HG03139 (cell line): ENCODE results near the gene PSMD3.
"Not testable (repeated sequence)": the region's sequence is repeated elsewhere in the genome, so short reads cannot be mapped to it uniquely, and the experiment has no call there.

Source experiments
- ATAC-seq: cut with Tn5 transposase; IDR thresholded peaks from one replicate; pipeline ENCODE4 v1.9.1; 2021; ENCODE audit not compliant: unreplicated experiment

Gene PSMD3

GRCh38 chr17:39980351-39981206 lies at the start of gene PSMD3:
TSS of gene PSMD3 (plus strand) at chr17:39980807. CDS start at chr17:39980971, 164 bp downstream.
- ATAC-seq = peak; percentile 88

- no peak for ATAC-seq
Observed at GRCh38 chr17:39933912-39934311, 46.7 kb upstream of the PSMD3 start.

GRCh38 chr17:39934324-39934723 lies 46.3 kb upstream of the PSMD3 start:
- ATAC-seq = no peak

- ATAC-seq = no peak
Observed at GRCh38 chr17:39935909-39936308, 44.7 kb upstream of the PSMD3 start.

- no peak for ATAC-seq
Observed at GRCh38 chr17:39937447-39937846, 43.2 kb upstream of the PSMD3 start.

GRCh38 chr17:39938140-39938869 lies 42.3 kb upstream of the PSMD3 start:
- ATAC-seq = no peak

GRCh38 chr17:39939106-39939505 lies 41.5 kb upstream of the PSMD3 start:
- no peak for ATAC-seq

GRCh38 chr17:39939588-39940419 lies 40.8 kb upstream of the PSMD3 start:
- ATAC-seq = no peak

GRCh38 chr17:39943702-39944392 lies 36.8 kb upstream of the PSMD3 start:
- ATAC-seq = no peak

GRCh38 chr17:39944393-39944711 lies 36.3 kb upstream of the PSMD3 start:
- no peak for ATAC-seq

GRCh38 chr17:39946551-39947330 lies 33.9 kb upstream of the PSMD3 start:
- no peak for ATAC-seq

GRCh38 chr17:39948489-39948828 lies 32.1 kb upstream of the PSMD3 start:
- ATAC-seq = not testable (repeated sequence)

- ATAC-seq = no peak
Observed at GRCh38 chr17:39949028-39949427, 31.6 kb upstream of the PSMD3 start.

- ATAC-seq = no peak
Observed at GRCh38 chr17:39950871-39951348, 29.7 kb upstream of the PSMD3 start.

- no peak for ATAC-seq
Observed at GRCh38 chr17:39951924-39952679, 28.5 kb upstream of the PSMD3 start.

GRCh38 chr17:39952680-39953470 lies 27.7 kb upstream of the PSMD3 start:
- ATAC-seq = peak; percentile 67

GRCh38 chr17:39953471-39953888 lies 27.1 kb upstream of the PSMD3 start:
- no peak for ATAC-seq

GRCh38 chr17:39954876-39955275 lies 25.7 kb upstream of the PSMD3 start:
- no peak for ATAC-seq
